Neural progenitor cell (in vitro differentiated cells): ENCODE data around the gene HDAC1. TPM values are rescaled to one million over a fixed set of nuclear protein-coding genes. Genes with fewer than 3 reads are reported as not detected.

Experiments
- DNase-seq: peaks from one replicate; pipeline ENCODE4 v3.0.0-alpha.2; 2016; ENCODE audit warnings: low spot score
- H2AFZ ChIP-seq: fragments of 200-600 bp; sonication (generic); replicated peaks from 2 replicates; pipeline ENCODE4 v1.6.1; 2016; ENCODE audit warnings: antibody characterized with exemption
- H3F3A ChIP-seq: fragments of 200-600 bp; sonication (generic); 2 replicates; pipeline ENCODE4 v1.6.1; 2016; ENCODE audit warnings: antibody characterized with exemption, low read depth
- H3K27ac ChIP-seq: fragments of 200-600 bp; sonication (generic); 2 replicates; pipeline ENCODE4 v1.5.1; 2016; ENCODE audit warnings: mild to moderate bottlenecking
- H3K27me3 ChIP-seq: fragments of 200-600 bp; sonication (generic); 2 replicates; pipeline ENCODE4 v1.6.1; 2016; ENCODE audit warnings: mild to moderate bottlenecking, moderate library complexity
- H3K36me3 ChIP-seq: fragments of 200-600 bp; sonication (generic); 2 replicates; pipeline ENCODE4 v1.5.1; 2016
- H3K4me1 ChIP-seq: fragments of 200-600 bp; sonication (generic); 2 replicates; pipeline ENCODE4 v1.6.1; 2016; ENCODE audit warnings: mixed run types
- H3K4me2 ChIP-seq: fragments of 200-600 bp; sonication (generic); 2 replicates; pipeline ENCODE4 v1.6.1; 2016
- H3K4me3 ChIP-seq: fragments of 200-600 bp; sonication (generic); 2 replicates; pipeline ENCODE4 v1.5.1; 2016
- H3K79me2 ChIP-seq: fragments of 200-600 bp; sonication (generic); 2 replicates; pipeline ENCODE4 v1.6.1; 2016; ENCODE audit warnings: low read depth
- H3K9ac ChIP-seq: fragments of 200-600 bp; sonication (generic); 2 replicates; pipeline ENCODE4 v1.6.1; 2016
- H3K9me3 ChIP-seq: fragments of 200-600 bp; sonication (generic); 2 replicates; pipeline ENCODE4 v1.5.1; 2016; ENCODE audit warnings: low read depth
- H4K20me1 ChIP-seq: fragments of 200-600 bp; sonication (generic); 2 replicates; pipeline ENCODE4 v1.6.1; 2016; ENCODE audit warnings: low read depth
- H3K27ac Mint-ChIP-seq: 3 replicates; pipeline ENCODE4 v1.8.0; 2021; ENCODE audit warnings: mixed read lengths
- H3K27me3 Mint-ChIP-seq: 2 replicates; pipeline ENCODE4 v1.8.0; 2022; ENCODE audit warnings: low read depth, mild to moderate bottlenecking, inconsistent platforms, moderate library complexity, mixed read lengths; ENCODE audit not compliant: insufficient read depth
- H3K36me3 Mint-ChIP-seq: 3 replicates; pipeline ENCODE4 v1.8.0; 2021; ENCODE audit warnings: mixed read lengths
- H3K4me1 Mint-ChIP-seq: 3 replicates; pipeline ENCODE4 v1.8.0; 2021; ENCODE audit warnings: mixed read lengths
- H3K4me3 Mint-ChIP-seq: 3 replicates; pipeline ENCODE4 v1.8.0; 2021; ENCODE audit warnings: mild to moderate bottlenecking, moderate library complexity, mixed read lengths
- H3K9me3 Mint-ChIP-seq: 3 replicates; pipeline ENCODE4 v1.8.0; 2020; ENCODE audit warnings: mixed read lengths
- EZH2 ChIP-seq: fragments of 200-600 bp; sonication (generic); IDR thresholded peaks from 2 replicates; pipeline ENCODE4 v1.6.1; 2017; ENCODE audit warnings: antibody characterized with exemption, mild to moderate bottlenecking, moderate library complexity
- EZH2phosphoT487 ChIP-seq: fragments of 200-600 bp; sonication (generic); IDR thresholded peaks from 2 replicates; pipeline ENCODE4 v1.6.1; 2017; ENCODE audit warnings: antibody characterized with exemption
- total RNA-seq: library from RNA; depleted of rRNA; stranded (reverse); fragments of >200 nt; gene quantifications from 2 replicates; pipeline ENCODE4 v1.2.3, GENCODE V29; 2015; ENCODE audit warnings: low replicate concordance
- TF ChIP-seq, protein P1 (sequence below): fragments of 200-600 bp; sonication (generic); IDR thresholded peaks from 2 replicates; pipeline ENCODE4 v1.5.1; 2017; ENCODE audit warnings: antibody characterized with exemption, mild to moderate bottlenecking

HDAC1 gene
- total RNA-seq, 1 donor from 2014 or later = 129 TPM

DNA sequence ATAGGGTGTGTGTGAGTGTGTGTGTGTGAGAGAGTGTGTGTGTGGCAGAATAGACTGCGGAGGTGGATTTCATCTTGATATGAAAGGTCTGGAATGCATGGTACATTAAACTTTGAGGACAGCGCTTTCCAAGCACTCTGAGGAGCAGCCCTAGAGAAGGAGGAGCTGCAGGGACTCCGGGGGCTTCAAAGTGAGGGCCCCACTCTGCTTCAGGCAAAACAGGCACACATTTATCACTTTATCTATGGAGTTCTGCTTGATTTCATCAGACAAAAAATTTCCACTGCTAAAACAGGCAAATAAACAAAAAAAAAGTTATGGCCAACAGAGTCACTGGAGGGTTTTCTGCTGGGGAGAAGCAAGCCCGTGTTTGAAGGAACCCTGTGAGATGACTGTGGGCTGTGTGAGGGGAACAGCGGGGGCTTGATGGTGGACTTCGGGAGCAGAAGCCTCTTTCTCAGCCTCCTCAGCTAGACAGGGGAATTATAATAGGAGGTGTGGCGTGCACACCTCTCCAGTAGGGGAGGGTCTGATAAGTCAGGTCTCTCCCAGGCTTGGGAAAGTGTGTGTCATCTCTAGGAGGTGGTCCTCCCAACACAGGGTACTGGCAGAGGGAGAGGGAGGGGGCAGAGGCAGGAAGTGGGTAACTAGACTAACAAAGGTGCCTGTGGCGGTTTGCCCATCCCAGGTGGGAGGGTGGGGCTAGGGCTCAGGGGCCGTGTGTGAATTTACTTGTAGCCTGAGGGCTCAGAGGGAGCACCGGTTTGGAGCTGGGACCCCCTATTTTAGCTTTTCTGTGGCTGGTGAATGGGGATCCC is 18.3 kb upstream of the HDAC1 start:
- Mint-ChIP-seq H3K9me3 (no peaks in the 10 kb centered on the region), H3K27ac (peak overlapping the region; percentile 14), H3K4me3 (no peak overlapping the region), H3K27me3 (peaks cover 3% of the 10 kb centered on the region), H3K4me1 (peaks cover 21% of the 10 kb centered on the region), H3K36me3 (no peaks in the 10 kb centered on the region)
- Histone ChIP-seq H4K20me1 (no peaks in the 10 kb centered on the region), H3K4me1 (peaks cover 9% of the 10 kb centered on the region), H3K4me2 (no peak overlapping the region), H3K36me3 (no peaks in the 10 kb centered on the region), H3K4me3 (no peak overlapping the region), H3K9me3 (no peaks in the 10 kb centered on the region), H3K79me2 (no peaks in the 10 kb centered on the region), H3K27ac (no peak overlapping the region), H2AFZ (peak overlapping the region; percentile 85), H3F3A (no peaks in the 10 kb centered on the region), H3K9ac (no peak overlapping the region), H3K27me3 (peaks cover 7% of the 10 kb centered on the region)
- TF ChIP-seq, protein P1, sequence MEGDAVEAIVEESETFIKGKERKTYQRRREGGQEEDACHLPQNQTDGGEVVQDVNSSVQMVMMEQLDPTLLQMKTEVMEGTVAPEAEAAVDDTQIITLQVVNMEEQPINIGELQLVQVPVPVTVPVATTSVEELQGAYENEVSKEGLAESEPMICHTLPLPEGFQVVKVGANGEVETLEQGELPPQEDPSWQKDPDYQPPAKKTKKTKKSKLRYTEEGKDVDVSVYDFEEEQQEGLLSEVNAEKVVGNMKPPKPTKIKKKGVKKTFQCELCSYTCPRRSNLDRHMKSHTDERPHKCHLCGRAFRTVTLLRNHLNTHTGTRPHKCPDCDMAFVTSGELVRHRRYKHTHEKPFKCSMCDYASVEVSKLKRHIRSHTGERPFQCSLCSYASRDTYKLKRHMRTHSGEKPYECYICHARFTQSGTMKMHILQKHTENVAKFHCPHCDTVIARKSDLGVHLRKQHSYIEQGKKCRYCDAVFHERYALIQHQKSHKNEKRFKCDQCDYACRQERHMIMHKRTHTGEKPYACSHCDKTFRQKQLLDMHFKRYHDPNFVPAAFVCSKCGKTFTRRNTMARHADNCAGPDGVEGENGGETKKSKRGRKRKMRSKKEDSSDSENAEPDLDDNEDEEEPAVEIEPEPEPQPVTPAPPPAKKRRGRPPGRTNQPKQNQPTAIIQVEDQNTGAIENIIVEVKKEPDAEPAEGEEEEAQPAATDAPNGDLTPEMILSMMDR = no peak
- TF ChIP-seq EZH2phosphoT487 (no peak), EZH2 (no peak)
- no peak for DNase-seq

DNA sequence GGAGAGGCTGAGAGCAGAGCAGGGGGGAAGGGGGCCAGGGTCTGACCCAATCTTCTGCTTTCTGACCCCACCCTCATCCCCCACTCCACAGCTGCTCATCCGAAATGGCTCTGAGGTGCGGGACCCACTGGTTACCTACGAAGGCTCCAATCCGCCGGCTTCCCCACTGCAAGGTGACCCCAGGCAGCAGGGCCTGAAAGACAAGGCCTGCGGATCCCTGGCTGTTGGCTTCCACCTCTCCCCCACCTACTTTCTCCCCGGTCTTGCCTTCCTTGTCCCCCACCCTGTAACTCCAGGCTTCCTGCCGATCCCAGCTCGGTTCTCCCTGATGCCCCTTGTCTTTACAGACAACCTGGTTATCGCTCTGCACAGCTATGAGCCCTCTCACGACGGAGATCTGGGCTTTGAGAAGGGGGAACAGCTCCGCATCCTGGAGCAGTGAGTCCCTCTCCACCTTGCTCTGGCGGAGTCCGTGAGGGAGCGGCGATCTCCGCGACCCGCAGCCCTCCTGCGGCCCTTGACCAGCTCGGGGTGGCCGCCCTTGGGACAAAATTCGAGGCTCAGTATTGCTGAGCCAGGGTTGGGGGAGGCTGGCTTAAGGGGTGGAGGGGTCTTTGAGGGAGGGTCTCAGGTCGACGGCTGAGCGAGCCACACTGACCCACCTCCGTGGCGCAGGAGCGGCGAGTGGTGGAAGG is 17.1 kb upstream of the HDAC1 start:
- H3K27me3 Mint-ChIP-seq = peaks cover 3% of the 10 kb centered on the region
- Histone ChIP-seq H3K27ac (no peak overlapping the region), H3K36me3 (no peaks in the 10 kb centered on the region), H3K9ac (no peak overlapping the region), H3K79me2 (no peaks in the 10 kb centered on the region), H3K4me3 (no peak overlapping the region), H3K4me1 (peaks cover 9% of the 10 kb centered on the region), H3K4me2 (no peak overlapping the region), H3K27me3 (peaks cover 7% of the 10 kb centered on the region), H4K20me1 (no peaks in the 10 kb centered on the region), H3K9me3 (no peaks in the 10 kb centered on the region), H3F3A (no peaks in the 10 kb centered on the region), H2AFZ (peak overlapping the region; percentile 24)
- DNase-seq = no peak
- H3K4me3 Mint-ChIP-seq = no peak overlapping the region
- TF ChIP-seq EZH2phosphoT487 (no peak), EZH2 (no peak)
- TF ChIP-seq, protein P1 = no peak
- H3K4me1 Mint-ChIP-seq = peaks cover 21% of the 10 kb centered on the region
- no peaks in the 10 kb centered on the region for H3K36me3 Mint-ChIP-seq
- H3K9me3 Mint-ChIP-seq = no peaks in the 10 kb centered on the region
- no peak overlapping the region for H3K27ac Mint-ChIP-seq

DNA sequence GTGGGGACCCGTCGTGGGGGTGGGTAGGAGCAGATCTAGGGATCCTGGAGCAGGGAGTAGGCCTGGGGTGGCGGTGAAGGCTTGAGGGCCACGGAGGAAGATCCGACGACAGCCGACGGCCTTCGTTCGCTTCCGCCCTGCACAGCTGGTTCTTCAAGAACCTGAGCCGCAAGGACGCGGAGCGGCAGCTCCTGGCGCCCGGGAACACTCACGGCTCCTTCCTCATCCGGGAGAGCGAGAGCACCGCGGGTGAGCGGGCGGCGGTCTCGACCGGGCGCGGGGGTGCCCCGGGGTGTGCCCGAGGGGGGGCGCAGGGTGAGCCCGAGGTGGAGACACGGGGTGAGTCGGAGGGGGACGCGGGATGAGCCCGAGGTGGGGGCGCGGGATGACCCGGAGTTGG is 16.5 kb upstream of the HDAC1 start:
- no peaks in the 10 kb centered on the region for H3K9me3 Mint-ChIP-seq
- Histone ChIP-seq H3F3A (no peaks in the 10 kb centered on the region), H2AFZ (no peak overlapping the region), H3K4me1 (peaks cover 9% of the 10 kb centered on the region), H3K4me3 (no peak overlapping the region), H3K9me3 (no peaks in the 10 kb centered on the region), H4K20me1 (no peaks in the 10 kb centered on the region), H3K4me2 (no peak overlapping the region), H3K27me3 (peaks cover 7% of the 10 kb centered on the region), H3K27ac (no peak overlapping the region), H3K36me3 (no peaks in the 10 kb centered on the region), H3K79me2 (no peaks in the 10 kb centered on the region), H3K9ac (no peak overlapping the region)
- no peaks in the 10 kb centered on the region for H3K36me3 Mint-ChIP-seq
- no peak overlapping the region for H3K4me3 Mint-ChIP-seq
- no peak for DNase-seq
- no peak overlapping the region for H3K27ac Mint-ChIP-seq
- peaks cover 21% of the 10 kb centered on the region for H3K4me1 Mint-ChIP-seq
- no peak for TF ChIP-seq EZH2
- peaks cover 3% of the 10 kb centered on the region for H3K27me3 Mint-ChIP-seq
